Thoracic aorta (tissue), 2 donors: ENCODE results near the gene ANO3. TPM values are rescaled to one million over a fixed set of nuclear protein-coding genes. Genes with fewer than 3 reads are reported as not detected.
"Not testable (repeated sequence)": the region's sequence is repeated elsewhere in the genome, so short reads cannot be mapped to it uniquely, and the experiment has no call there.

Experiments used
- ATAC-seq: fragments of 150-250 bp; one replicate; pipeline ENCODE4 v1.8.0; 2017; ENCODE audit warnings: low read depth; ENCODE audit not compliant: insufficient number of reproducible peaks, low FRiP score
- DNase-seq: peaks from one replicate; pipeline ENCODE4 v3.0.0-alpha.2; 2020; ENCODE audit warnings: low spot score
- H3K27ac ChIP-seq, 2 donors: fragments of 200-600 bp; sonication (generic); 1 replicate in 1 of 2; 2 replicates in 1 of 2; pipeline ENCODE4 v1.5.1; 2016; ENCODE audit warnings: mild to moderate bottlenecking in 2 of 2, moderate library complexity in 2 of 2
- H3K27me3 ChIP-seq: fragments of 200-600 bp; sonication (generic); replicated peaks from 2 replicates; pipeline ENCODE4 v1.6.0; 2016; ENCODE audit warnings: mild to moderate bottlenecking; ENCODE audit not compliant: insufficient read depth
- H3K36me3 ChIP-seq: fragments of 200-600 bp; sonication (generic); one replicate; pipeline ENCODE4 v1.5.1; 2016
- H3K4me1 ChIP-seq, 2 donors: fragments of 200-600 bp; sonication (generic); 1 replicate in 1 of 2; 2 replicates in 1 of 2; pipeline versions ENCODE4 v1.5.1 to v1.6.0; 2016; ENCODE audit warnings: low read depth in 2 of 2, mild to moderate bottlenecking in 1 of 2; ENCODE audit not compliant: control insufficient read depth in 1 of 2
- H3K4me3 ChIP-seq: fragments of 200-600 bp; sonication (generic); 2 replicates; pipeline ENCODE4 v1.5.1; 2016; ENCODE audit warnings: mild to moderate bottlenecking
- H3K9me3 ChIP-seq: fragments of 200-600 bp; sonication (generic); 2 replicates; pipeline ENCODE4 v1.5.1; 2016
- total RNA-seq, 2 donors: library from RNA; depleted of rRNA; stranded (reverse); fragments of >200 nt; gene quantifications; one replicate each; pipeline versions ENCODE4 v1.1.0 to v1.2.3, GENCODE V29; 2016
- TF ChIP-seq, protein P1 (sequence below): fragments of 200-600 bp; sonication (generic); IDR thresholded peaks from one replicate; pipeline ENCODE4 v1.5.1; 2019; ENCODE audit warnings: antibody characterized with exemption

Gene ANO3
- total RNA-seq, 2 donors from 2014 or later: 0.71 to 13.4 TPM

GRCh38 chr11:26621132-26621531 lies 289.2 kb downstream of the ANO3 start:
- H3K36me3 ChIP-seq: no peaks in the 10 kb centered on the region
- TF ChIP-seq, protein P1, sequence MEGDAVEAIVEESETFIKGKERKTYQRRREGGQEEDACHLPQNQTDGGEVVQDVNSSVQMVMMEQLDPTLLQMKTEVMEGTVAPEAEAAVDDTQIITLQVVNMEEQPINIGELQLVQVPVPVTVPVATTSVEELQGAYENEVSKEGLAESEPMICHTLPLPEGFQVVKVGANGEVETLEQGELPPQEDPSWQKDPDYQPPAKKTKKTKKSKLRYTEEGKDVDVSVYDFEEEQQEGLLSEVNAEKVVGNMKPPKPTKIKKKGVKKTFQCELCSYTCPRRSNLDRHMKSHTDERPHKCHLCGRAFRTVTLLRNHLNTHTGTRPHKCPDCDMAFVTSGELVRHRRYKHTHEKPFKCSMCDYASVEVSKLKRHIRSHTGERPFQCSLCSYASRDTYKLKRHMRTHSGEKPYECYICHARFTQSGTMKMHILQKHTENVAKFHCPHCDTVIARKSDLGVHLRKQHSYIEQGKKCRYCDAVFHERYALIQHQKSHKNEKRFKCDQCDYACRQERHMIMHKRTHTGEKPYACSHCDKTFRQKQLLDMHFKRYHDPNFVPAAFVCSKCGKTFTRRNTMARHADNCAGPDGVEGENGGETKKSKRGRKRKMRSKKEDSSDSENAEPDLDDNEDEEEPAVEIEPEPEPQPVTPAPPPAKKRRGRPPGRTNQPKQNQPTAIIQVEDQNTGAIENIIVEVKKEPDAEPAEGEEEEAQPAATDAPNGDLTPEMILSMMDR: no peak
- H3K27me3 ChIP-seq: no peaks in the 10 kb centered on the region
- no peaks in the 10 kb centered on the region for H3K4me1 ChIP-seq
- DNase-seq: no peak
- H3K27ac ChIP-seq: no peak overlapping the region
- H3K4me3 ChIP-seq: no peak overlapping the region
- H3K9me3 ChIP-seq: no peaks in the 10 kb centered on the region
- no peak for ATAC-seq

DNA sequence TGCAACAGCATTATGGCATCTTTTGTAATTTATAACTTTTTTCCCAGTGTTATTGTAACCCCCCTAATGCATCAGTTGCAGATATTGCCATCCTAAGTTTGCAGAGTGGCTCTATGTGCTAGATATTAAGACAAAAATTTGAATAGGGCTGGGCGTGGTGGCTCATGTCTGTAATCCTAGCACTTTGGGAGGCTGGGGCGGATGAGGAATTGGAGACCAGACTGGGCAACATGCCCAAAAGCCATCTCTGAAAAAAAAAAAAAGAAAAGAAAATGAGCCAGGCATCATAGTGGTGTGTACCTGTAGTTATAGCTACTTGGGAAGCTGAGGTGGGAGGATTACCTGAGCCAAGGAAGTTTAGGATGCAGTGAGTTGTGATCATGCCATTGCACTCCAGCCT lies 290.3 kb downstream of the ANO3 start:
- H3K9me3 ChIP-seq: no peaks in the 10 kb centered on the region
- TF ChIP-seq, protein P1: no peak
- H3K4me3 ChIP-seq: no peak overlapping the region
- DNase-seq (no peak), ATAC-seq (no peak)
- H3K36me3 ChIP-seq: no peaks in the 10 kb centered on the region
- H3K27me3 ChIP-seq: no peaks in the 10 kb centered on the region
- H3K4me1 ChIP-seq: no peaks in the 10 kb centered on the region
- no peak overlapping the region for H3K27ac ChIP-seq

DNA sequence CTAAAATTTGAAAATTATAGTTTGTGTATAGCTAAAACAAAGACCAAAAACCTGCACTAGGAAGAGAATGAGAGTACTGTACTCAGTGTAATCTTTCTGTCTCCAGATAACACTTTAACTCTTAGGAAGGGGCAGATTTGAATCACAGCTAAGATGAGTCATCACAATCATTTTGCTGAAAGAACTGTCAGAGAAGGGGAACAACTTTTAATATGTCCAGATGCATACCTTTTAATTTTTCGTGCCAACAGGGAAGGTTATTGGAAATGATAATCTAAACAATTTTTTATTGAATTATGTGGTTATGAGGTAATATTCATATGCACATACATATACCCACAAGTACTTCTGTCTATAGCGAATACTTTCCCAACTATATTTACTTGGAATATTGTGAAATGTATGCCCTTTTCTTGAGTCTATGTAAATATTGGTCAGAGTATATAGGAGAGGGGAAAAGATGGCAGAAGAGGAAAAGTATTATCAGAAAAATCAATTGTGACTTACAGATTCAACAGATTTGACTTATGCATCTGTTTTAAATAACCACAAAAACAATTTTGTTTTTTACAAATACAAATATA lies 291.2 kb downstream of the ANO3 start:
- DNase-seq (no peak), ATAC-seq (no peak)
- Histone ChIP-seq H3K4me1 (no peaks in the 10 kb centered on the region), H3K27ac (no peak overlapping the region), H3K27me3 (no peaks in the 10 kb centered on the region), H3K36me3 (no peaks in the 10 kb centered on the region), H3K4me3 (no peak overlapping the region), H3K9me3 (no peaks in the 10 kb centered on the region)
- TF ChIP-seq, protein P1: no peak

- Histone ChIP-seq H3K4me1 (no peaks in the 10 kb centered on the region), H3K9me3 (no peaks in the 10 kb centered on the region), H3K36me3 (no peaks in the 10 kb centered on the region), H3K27ac (no peak overlapping the region), H3K27me3 (no peaks in the 10 kb centered on the region), H3K4me3 (no peak overlapping the region)
- ATAC-seq: no peak
- TF ChIP-seq, protein P1: no peak
- no peak for DNase-seq
Measured at GRCh38 chr11:26626346-26626745, 294.4 kb downstream of the ANO3 start.

DNA sequence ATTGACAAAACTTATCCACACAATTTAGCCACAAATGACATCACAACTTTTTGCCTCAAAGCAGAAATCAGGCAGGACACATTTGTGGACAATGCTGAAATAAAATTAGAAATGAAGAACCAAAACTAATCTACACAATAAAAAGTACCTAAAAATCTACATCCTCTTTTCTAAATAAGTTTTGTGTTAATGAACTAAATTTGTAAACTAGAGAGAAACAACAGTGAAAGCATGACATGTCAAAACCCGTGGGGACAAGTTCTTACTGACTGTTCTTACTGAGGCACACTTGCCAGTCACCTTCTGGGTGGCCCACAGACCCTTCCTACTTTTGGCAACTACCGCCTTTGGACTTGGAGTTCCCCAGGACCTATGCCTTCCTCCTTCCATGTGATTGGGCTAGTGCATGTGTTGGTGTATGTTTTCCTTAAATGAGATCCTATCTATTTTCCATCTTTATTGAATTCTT lies 300.8 kb downstream of the ANO3 start:
- Histone ChIP-seq H3K27ac (no peak overlapping the region), H3K9me3 (no peaks in the 10 kb centered on the region), H3K4me3 (no peak overlapping the region), H3K4me1 (no peaks in the 10 kb centered on the region), H3K36me3 (no peaks in the 10 kb centered on the region), H3K27me3 (no peaks in the 10 kb centered on the region)
- ATAC-seq (no peak), DNase-seq (no peak)
- TF ChIP-seq, protein P1: no peak

DNA sequence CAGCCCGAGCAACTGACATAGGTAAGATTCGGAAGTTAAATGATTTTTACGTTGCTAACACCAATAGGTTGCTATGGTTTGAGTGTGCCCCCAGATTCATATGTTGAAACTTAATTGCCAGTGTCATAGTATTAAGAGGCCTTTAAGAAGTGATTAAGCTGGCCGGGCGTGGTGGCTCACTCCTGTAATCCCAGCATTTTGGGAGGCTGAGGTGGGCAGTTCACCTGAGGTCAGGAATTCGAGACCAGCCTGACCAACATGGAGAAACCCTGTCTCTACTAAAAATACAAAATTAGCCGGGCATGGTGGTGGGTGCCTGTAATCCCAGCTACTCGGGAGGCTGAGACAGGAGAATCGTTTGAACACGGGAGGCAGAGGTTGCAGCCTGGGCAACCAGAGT lies 311.4 kb downstream of the ANO3 start:
- not testable (repeated sequence) for H3K27me3 ChIP-seq, H3K4me1 ChIP-seq, H3K9me3 ChIP-seq, H3K4me3 ChIP-seq, DNase-seq, H3K27ac ChIP-seq, ATAC-seq, H3K36me3 ChIP-seq
